GM23338 (cell line): ENCODE results near the gene NDUFA6. TPM values are rescaled to one million over a fixed set of nuclear protein-coding genes. Genes with fewer than 3 reads are reported as not detected.

ENCODE experiments used
- ATAC-seq: fragments of 200-7000 bp; cut with Tn5 transposase; 3 replicates; pipeline ENCODE4 v1.9.1; 2020
- DNase-seq: peaks from one replicate; pipeline ENCODE4 v3.0.0-alpha.2; 2015; ENCODE audit warnings: low spot score
- H2AFZ ChIP-seq: fragments of 200-600 bp; sonication (generic); 2 replicates; pipeline ENCODE4 v1.8.0; 2016; ENCODE audit warnings: antibody characterized with exemption, mild to moderate bottlenecking, moderate library complexity
- H3F3A ChIP-seq: fragments of 200-600 bp; sonication (generic); replicated peaks from 2 replicates; pipeline ENCODE4 v1.8.0; 2017; ENCODE audit warnings: antibody characterized with exemption, mixed run types, low read depth
- H3K27ac ChIP-seq: fragments of 200-600 bp; sonication (generic); 2 replicates; pipeline ENCODE4 v1.6.1; 2016; ENCODE audit warnings: low read depth
- H3K27me3 ChIP-seq: fragments of 200-600 bp; sonication (generic); 2 replicates; pipeline ENCODE4 v1.8.0; 2016; ENCODE audit warnings: mild to moderate bottlenecking, mixed run types, moderate library complexity; ENCODE audit not compliant: insufficient read depth
- H3K36me3 ChIP-seq: fragments of 200-600 bp; sonication (generic); 2 replicates; pipeline ENCODE4 v1.8.0; 2016; ENCODE audit warnings: mild to moderate bottlenecking; ENCODE audit not compliant: insufficient read depth
- H3K4me1 ChIP-seq: fragments of 200-600 bp; sonication (generic); 2 replicates; pipeline ENCODE4 v1.8.0; 2016; ENCODE audit warnings: mild to moderate bottlenecking, moderate library complexity; ENCODE audit not compliant: insufficient read depth
- H3K4me2 ChIP-seq: fragments of 200-600 bp; sonication (generic); 2 replicates; pipeline ENCODE4 v1.7.1; 2017; ENCODE audit warnings: mixed run types
- H3K4me3 ChIP-seq: fragments of 200-600 bp; sonication (generic); 2 replicates; pipeline ENCODE4 v1.6.1; 2016; ENCODE audit warnings: mixed run types
- H3K79me2 ChIP-seq: fragments of 200-600 bp; sonication (generic); replicated peaks from 2 replicates; pipeline ENCODE4 v1.8.0; 2017; ENCODE audit warnings: mild to moderate bottlenecking; ENCODE audit not compliant: insufficient read depth
- H3K9me2 ChIP-seq: fragments of 200-600 bp; sonication (generic); 2 replicates; pipeline ENCODE4 v1.8.0; 2017; ENCODE audit not compliant: insufficient read depth
- H4K20me1 ChIP-seq: fragments of 200-600 bp; sonication (generic); replicated peaks from 2 replicates; pipeline ENCODE4 v1.8.0; 2017; ENCODE audit warnings: mild to moderate bottlenecking; ENCODE audit not compliant: insufficient read depth
- H3K27ac Mint-ChIP-seq: 2 replicates; pipeline ENCODE4 v1.8.0; 2020; ENCODE audit warnings: inconsistent platforms, mild to moderate bottlenecking, moderate library complexity, mixed read lengths
- H3K27me3 Mint-ChIP-seq: 3 replicates; pipeline ENCODE4 v1.8.0; 2022; ENCODE audit warnings: low read depth, mild to moderate bottlenecking, moderate library complexity, mixed read lengths, inconsistent platforms; ENCODE audit not compliant: insufficient read depth, poor library complexity
- H3K36me3 Mint-ChIP-seq: 3 replicates; pipeline ENCODE4 v1.8.0; 2021; ENCODE audit warnings: low read depth, mild to moderate bottlenecking, inconsistent platforms, moderate library complexity, mixed read lengths
- H3K4me1 Mint-ChIP-seq: 3 replicates; pipeline ENCODE4 v1.8.0; 2020; ENCODE audit warnings: mild to moderate bottlenecking, inconsistent platforms, mixed read lengths
- H3K4me3 Mint-ChIP-seq: 3 replicates; pipeline ENCODE4 v1.8.0; 2021; ENCODE audit warnings: moderate library complexity, mild to moderate bottlenecking, inconsistent platforms, mixed read lengths
- H3K9me3 Mint-ChIP-seq: 3 replicates; pipeline ENCODE4 v1.8.0; 2020; ENCODE audit warnings: moderate library complexity, mild to moderate bottlenecking, inconsistent platforms, mixed read lengths
- JUNB ChIP-seq: IDR thresholded peaks from one replicate; pipeline ENCODE4 v1.6.1; 2016; ENCODE audit warnings: antibody characterized with exemption; ENCODE audit not compliant: unreplicated experiment
- REST ChIP-seq: IDR thresholded peaks from one replicate; pipeline ENCODE4 v1.6.1; 2018; ENCODE audit warnings: antibody characterized with exemption; ENCODE audit not compliant: unreplicated experiment
- STAT1 ChIP-seq: IDR thresholded peaks from one replicate; pipeline ENCODE4 v1.6.1; 2016; ENCODE audit warnings: antibody characterized with exemption; ENCODE audit not compliant: unreplicated experiment
- ZNF462 ChIP-seq: fragments of 250-450 bp; sonication (Bioruptor Pico); IDR thresholded peaks from 2 replicates; pipeline ENCODE4 v1.5.0; 2020; ENCODE audit warnings: mild to moderate bottlenecking, moderate library complexity
- polyA plus RNA-seq: library from polyadenylated mRNA; unstranded; fragments of >200 nt; fragmentation: Nextera tagmentation; extraction: Ambion mirVana; gene quantifications from 2 replicates; pipeline ENCODE4 v1.2.1, GENCODE V29; 2016
- total RNA-seq: library from RNA; depleted of rRNA; stranded (reverse); fragments of >200 nt; shearing (Covaris generic); gene quantifications from 2 replicates; pipeline ENCODE4 v1.2.3, GENCODE V29; 2014
- TF ChIP-seq, protein P1 (sequence below), 2 experiments: fragments of 200-600 bp in 1 of 2; sonication (generic) in 1 of 2; conservative IDR thresholded peaks; 2 replicates each; pipeline versions ENCODE4 v1.5.1 to v1.6.1; 2016 to 2017; ENCODE audit warnings: antibody characterized with exemption in 2 of 2, low read depth in 2 of 2, mild to moderate bottlenecking in 2 of 2, moderate library complexity in 1 of 2

The NDUFA6 gene
- total and polyA plus RNA-seq, 2 experiments from 2014 or later = 69.8 to 433 TPM

GRCh38 chr22:42065438-42066125, 25.0 kb downstream of the NDUFA6 start:
- peaks cover 13% of the 10 kb centered on the region for H3K4me1 Mint-ChIP-seq
- peak; percentile 80 for DNase-seq
- no peaks in the 10 kb centered on the region for H3K27me3 ChIP-seq
- peak overlapping the region; percentile 71 for H3K4me2 ChIP-seq
- H3K4me3 ChIP-seq = peak overlapping the region; percentile 25; the same call in 1 of the 2 replicates
- peak overlapping the region; percentile 25; the same call in 2 of the 3 replicates for H3K4me3 Mint-ChIP-seq
- H3K9me3 Mint-ChIP-seq = peaks cover 6% of the 10 kb centered on the region; the same call in 2 of the 3 replicates
- H3K4me1 ChIP-seq = peaks cover 17% of the 10 kb centered on the region
- H3K27me3 Mint-ChIP-seq = peaks cover 19% of the 10 kb centered on the region
- H4K20me1 ChIP-seq = no peaks in the 10 kb centered on the region
- peaks cover 58% of the 10 kb centered on the region for H3K36me3 Mint-ChIP-seq
- no peaks in the 10 kb centered on the region; the same call in 1 of the 2 replicates for H3K9me2 ChIP-seq
- H3F3A ChIP-seq = peaks cover 10% of the 10 kb centered on the region
- no peak overlapping the region for H3K27ac ChIP-seq
- peaks cover 3% of the 10 kb centered on the region; the same call in 1 of the 2 replicates for H3K36me3 ChIP-seq
- H3K79me2 ChIP-seq = no peaks in the 10 kb centered on the region
- H2AFZ ChIP-seq = no peak overlapping the region
- H3K27ac Mint-ChIP-seq = peak overlapping the region; percentile 6
- TF ChIP-seq JUNB = no peak
- no peak for TF ChIP-seq REST
- TF ChIP-seq, protein P1, sequence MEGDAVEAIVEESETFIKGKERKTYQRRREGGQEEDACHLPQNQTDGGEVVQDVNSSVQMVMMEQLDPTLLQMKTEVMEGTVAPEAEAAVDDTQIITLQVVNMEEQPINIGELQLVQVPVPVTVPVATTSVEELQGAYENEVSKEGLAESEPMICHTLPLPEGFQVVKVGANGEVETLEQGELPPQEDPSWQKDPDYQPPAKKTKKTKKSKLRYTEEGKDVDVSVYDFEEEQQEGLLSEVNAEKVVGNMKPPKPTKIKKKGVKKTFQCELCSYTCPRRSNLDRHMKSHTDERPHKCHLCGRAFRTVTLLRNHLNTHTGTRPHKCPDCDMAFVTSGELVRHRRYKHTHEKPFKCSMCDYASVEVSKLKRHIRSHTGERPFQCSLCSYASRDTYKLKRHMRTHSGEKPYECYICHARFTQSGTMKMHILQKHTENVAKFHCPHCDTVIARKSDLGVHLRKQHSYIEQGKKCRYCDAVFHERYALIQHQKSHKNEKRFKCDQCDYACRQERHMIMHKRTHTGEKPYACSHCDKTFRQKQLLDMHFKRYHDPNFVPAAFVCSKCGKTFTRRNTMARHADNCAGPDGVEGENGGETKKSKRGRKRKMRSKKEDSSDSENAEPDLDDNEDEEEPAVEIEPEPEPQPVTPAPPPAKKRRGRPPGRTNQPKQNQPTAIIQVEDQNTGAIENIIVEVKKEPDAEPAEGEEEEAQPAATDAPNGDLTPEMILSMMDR (conservative IDR thresholded peaks at IDR 0.05; ENCODE audit: low read depth in 2 of 2) = no peak
- TF ChIP-seq ZNF462 = peak; percentile 89
- TF ChIP-seq STAT1 = no peak
- peak; percentile 52 for ATAC-seq
